ENCODE results near the gene PARD6A. TPM values are rescaled to one million over a fixed set of nuclear protein-coding genes. Genes with fewer than 3 reads are reported as not detected.

Gene PARD6A
- total RNA-seq (1 to 10 TPM; 7.4 to 8.8 TPM), polyA plus RNA-seq (10 to 100 TPM; 17.8 to 26.5 TPM)

- Mint-ChIP-seq H3K27me3 (no peaks in the 10 kb centered on the region), H3K4me3 (peak within 1 kb of the TSS; percentile 93 to 98 (median 95)), H3K36me3 (peaks cover 4 to 20% of the 10 kb centered on the region in 2 donors), H3K4me1 (peaks cover 10 to 48% (median 20%) of the 10 kb centered on the region in 4 donors), H3K9me3 (no peaks in the 10 kb centered on the region), H3K27ac (peak within 1 kb of the TSS; percentile 97 to 99 (median 98))
- Histone ChIP-seq H3K27ac (ENCODE audit: low read depth, low read length) (peak within 1 kb of the TSS; percentile 98), H3K4me3 (ENCODE audit: low read length in 2 of 2) (peak within 1 kb of the TSS; percentile 98 to 100), H3K9me3 (ENCODE audit: control insufficient read depth in 1 of 2, low read length in 2 of 2) (no peaks in the 10 kb centered on the region), H3K36me3 (ENCODE audit: insufficient read depth, low read length) (peaks cover 16% of the 10 kb centered on the region), H3K4me1 (ENCODE audit: insufficient read depth, low read length) (peaks cover 27% of the 10 kb centered on the region), H3K27me3 (ENCODE audit: insufficient read depth, low read length) (no peaks in the 10 kb centered on the region)
- ChIA-PET POLR2A (ENCODE audit: partially characterized antibody) (interaction anchor here (0.6 to 6.1 kb wide), 24 partner anchors 10 to 276 kb away, joined by 3 to 164 read pairs (median 6); partner anchors contain the start of genes ATP6V0D1, CARMIL2, CTCF and EDC4), CTCF (ENCODE audit: partially characterized antibody) (interaction anchor here (0.8 to 6.4 kb wide), 10 partner anchors 7 to 179 kb away, joined by 3 to 51 read pairs (median 12); partner anchors contain the start of genes ATP6V0D1, C16orf86, CARMIL2 and CTCF)
- peak; percentile 94 to 97 (median 96) for DNase-seq
- intact Hi-C loops (cut with micrococcal nuclease) = loop anchor here (1.0 to 5.0 kb wide), 8 partner anchors 16 to 425 kb away; partner anchors contain the start of genes ATP6V0D1, CARMIL2, CTCF and GFOD2
Observed at GRCh38 chr16:67660564-67661028, at the start of gene PARD6A. PARD6A (plus strand) TSS chr16:67660960; CDS start chr16:67661039, 79 bp downstream.

GRCh38 chr16:67613808-67614207, 47.0 kb upstream of the PARD6A start:
- H3K4me3 ChIP-seq (ENCODE audit: low read length in 2 of 2) = no peak overlapping the region
- H3K27me3 ChIP-seq (ENCODE audit: insufficient read depth, low read length) = no peaks in the 10 kb centered on the region
- no peaks in the 10 kb centered on the region for H3K9me3 ChIP-seq (ENCODE audit: control insufficient read depth in 1 of 2, low read length in 2 of 2)
- POLR2A ChIA-PET (ENCODE audit: partially characterized antibody) = interaction anchor here (0.6 to 0.9 kb wide), 3 partner anchors 51 to 656 kb away, joined by 3 to 5 read pairs (median 3); no protein-coding TSS in a partner anchor
- Mint-ChIP-seq H3K27me3 (no peaks in the 10 kb centered on the region), H3K9me3 (no peaks in the 10 kb centered on the region), H3K36me3 (peaks cover 39 to 65% of the 10 kb centered on the region in 2 donors), H3K4me1 (peaks cover 0 to 5% (median 2%) of the 10 kb centered on the region in 4 donors), H3K27ac (peak overlapping the region in 1 of 7 donors; percentile 7), H3K4me3 (no peak overlapping the region)
- no peaks in the 10 kb centered on the region for H3K4me1 ChIP-seq (ENCODE audit: insufficient read depth, low read length)
- intact Hi-C loops (cut with micrococcal nuclease) = no loop called here
- CTCF ChIA-PET (ENCODE audit: partially characterized antibody) = interaction anchor here (0.6 to 1.5 kb wide), 6 partner anchors 9 to 122 kb away, joined by 3 read pairs; partner anchors contain the start of gene CARMIL2
- H3K27ac ChIP-seq (ENCODE audit: low read depth, low read length) = no peak overlapping the region
- no peak for DNase-seq
- peaks cover 42% of the 10 kb centered on the region for H3K36me3 ChIP-seq (ENCODE audit: insufficient read depth, low read length)

GRCh38 chr16:67628216-67628615, 32.5 kb upstream of the PARD6A start:
- POLR2A ChIA-PET (ENCODE audit: partially characterized antibody) = interaction anchor here (0.8 to 1.4 kb wide), 2 partner anchors 56 to 81 kb away, joined by 3 to 5 read pairs; no protein-coding TSS in a partner anchor
- H3K4me1 ChIP-seq (ENCODE audit: insufficient read depth, low read length) = no peaks in the 10 kb centered on the region
- peaks cover 0 to 6% (median 0%) of the 10 kb centered on the region in 4 donors for H3K4me1 Mint-ChIP-seq
- intact Hi-C loops (cut with micrococcal nuclease) = no loop called here
- H3K27me3 ChIP-seq (ENCODE audit: insufficient read depth, low read length) = no peaks in the 10 kb centered on the region
- CTCF ChIA-PET (ENCODE audit: partially characterized antibody) = interaction anchor here (0.6 to 1.9 kb wide), 4 partner anchors 16 to 106 kb away, joined by 3 to 5 read pairs (median 4); partner anchors contain the start of gene CARMIL2
- no peaks in the 10 kb centered on the region for H3K9me3 Mint-ChIP-seq
- H3K27me3 Mint-ChIP-seq = no peaks in the 10 kb centered on the region
- peaks cover 48 to 64% of the 10 kb centered on the region in 2 donors for H3K36me3 Mint-ChIP-seq
- no peak for DNase-seq
- peak overlapping the region in 2 of 7 donors; percentile 17 to 62 for H3K27ac Mint-ChIP-seq
- no peak overlapping the region for H3K4me3 Mint-ChIP-seq
- peaks cover 63% of the 10 kb centered on the region for H3K36me3 ChIP-seq (ENCODE audit: insufficient read depth, low read length)
- H3K27ac ChIP-seq (ENCODE audit: low read depth, low read length) = no peak overlapping the region
- no peak overlapping the region for H3K4me3 ChIP-seq (ENCODE audit: low read length in 2 of 2)
- no peaks in the 10 kb centered on the region for H3K9me3 ChIP-seq (ENCODE audit: control insufficient read depth in 1 of 2, low read length in 2 of 2)

GRCh38 chr16:67632415-67633172, 28.2 kb upstream of the PARD6A start:
- Mint-ChIP-seq H3K27ac (peak overlapping the region in 2 of 7 donors; percentile 80 to 86), H3K36me3 (peaks cover 40 to 61% of the 10 kb centered on the region in 2 donors), H3K4me1 (peaks cover 0 to 5% (median 0%) of the 10 kb centered on the region in 4 donors), H3K4me3 (no peak overlapping the region), H3K9me3 (no peaks in the 10 kb centered on the region), H3K27me3 (no peaks in the 10 kb centered on the region)
- Histone ChIP-seq H3K4me3 (ENCODE audit: low read length in 2 of 2) (no peak overlapping the region), H3K9me3 (ENCODE audit: control insufficient read depth in 1 of 2, low read length in 2 of 2) (no peaks in the 10 kb centered on the region), H3K27ac (ENCODE audit: low read depth, low read length) (no peak overlapping the region), H3K36me3 (ENCODE audit: insufficient read depth, low read length) (peaks cover 50% of the 10 kb centered on the region), H3K4me1 (ENCODE audit: insufficient read depth, low read length) (no peaks in the 10 kb centered on the region), H3K27me3 (ENCODE audit: insufficient read depth, low read length) (no peaks in the 10 kb centered on the region)
- POLR2A ChIA-PET (ENCODE audit: partially characterized antibody) = interaction anchor here (1.5 to 2.3 kb wide), 2 partner anchors 12 to 85 kb away, joined by 6 to 9 read pairs; partner anchors contain the start of gene CARMIL2
- CTCF ChIA-PET (ENCODE audit: partially characterized antibody) = interaction anchor here (0.7 to 3.6 kb wide), 4 partner anchors 11 to 111 kb away, joined by 3 to 16 read pairs (median 12); partner anchors contain the start of genes CARMIL2 and CTCF
- no peak for DNase-seq
- intact Hi-C loops (cut with micrococcal nuclease) = no loop called here

- no peak overlapping the region for H3K4me3 ChIP-seq (ENCODE audit: low read length in 2 of 2)
- H3K27ac ChIP-seq (ENCODE audit: low read depth, low read length) = no peak overlapping the region
- intact Hi-C loops (cut with micrococcal nuclease) = no loop called here
- ChIA-PET POLR2A (ENCODE audit: partially characterized antibody) (no interaction called here), CTCF (ENCODE audit: partially characterized antibody) (no interaction called here)
- Mint-ChIP-seq H3K9me3 (no peaks in the 10 kb centered on the region), H3K27ac (peak overlapping the region in 2 of 7 donors; percentile 12 to 64), H3K4me1 (peaks cover 0 to 1% (median 0%) of the 10 kb centered on the region in 4 donors), H3K4me3 (no peak overlapping the region), H3K36me3 (peaks cover 39 to 46% of the 10 kb centered on the region in 2 donors), H3K27me3 (no peaks in the 10 kb centered on the region)
- DNase-seq = no peak
- no peaks in the 10 kb centered on the region for H3K4me1 ChIP-seq (ENCODE audit: insufficient read depth, low read length)
- H3K36me3 ChIP-seq (ENCODE audit: insufficient read depth, low read length) = peaks cover 42% of the 10 kb centered on the region
- H3K27me3 ChIP-seq (ENCODE audit: insufficient read depth, low read length) = no peaks in the 10 kb centered on the region
- no peaks in the 10 kb centered on the region for H3K9me3 ChIP-seq (ENCODE audit: control insufficient read depth in 1 of 2, low read length in 2 of 2)
Observed at GRCh38 chr16:67636713-67637112, 24.0 kb upstream of the PARD6A start.

- Histone ChIP-seq H3K36me3 (ENCODE audit: insufficient read depth, low read length) (peaks cover 34% of the 10 kb centered on the region), H3K4me1 (ENCODE audit: insufficient read depth, low read length) (no peaks in the 10 kb centered on the region), H3K27ac (ENCODE audit: low read depth, low read length) (no peak overlapping the region), H3K4me3 (ENCODE audit: low read length in 2 of 2) (no peak overlapping the region), H3K27me3 (ENCODE audit: insufficient read depth, low read length) (no peaks in the 10 kb centered on the region), H3K9me3 (ENCODE audit: control insufficient read depth in 1 of 2, low read length in 2 of 2) (no peaks in the 10 kb centered on the region)
- no peaks in the 10 kb centered on the region for H3K9me3 Mint-ChIP-seq
- intact Hi-C loops (cut with micrococcal nuclease) = no loop called here
- ChIA-PET POLR2A (ENCODE audit: partially characterized antibody) (interaction anchor here (1.2 kb wide), 1 partner anchor 90 kb away, joined by 5 read pairs; no protein-coding TSS in a partner anchor), CTCF (ENCODE audit: partially characterized antibody) (interaction anchor here (3.1 kb wide), 1 partner anchor 117 kb away, joined by 14 read pairs; no protein-coding TSS in a partner anchor)
- no peak overlapping the region for H3K4me3 Mint-ChIP-seq
- DNase-seq = no peak
- no peaks in the 10 kb centered on the region for H3K27me3 Mint-ChIP-seq
- peaks cover 32 to 39% of the 10 kb centered on the region in 2 donors for H3K36me3 Mint-ChIP-seq
- no peaks in the 10 kb centered on the region for H3K4me1 Mint-ChIP-seq
- H3K27ac Mint-ChIP-seq = no peak overlapping the region
Observed at GRCh38 chr16:67637625-67638024, 23.1 kb upstream of the PARD6A start.

Data from CD4-positive, alpha-beta memory T cell (primary cell).